GM12891 (cell line): ENCODE data around the gene DRC3.

Experiments used
- DNase-seq: peaks from one replicate; pipeline ENCODE4 v3.0.0; 2011; ENCODE audit warnings: low spot score; ENCODE audit not compliant: insufficient read length
- FAIRE-seq: peaks from 2 replicates; lab custom pipeline; 2011; peaks lifted over from hg19 to GRCh38; lab: Jason Lieb, UNC
- PAX5 ChIP-seq: IDR thresholded peaks from 2 replicates; pipeline ENCODE4 v1.6.1; 2011; ENCODE audit warnings: low read length, moderate library complexity, mild to moderate bottlenecking; ENCODE audit not compliant: insufficient read depth, severe bottlenecking
- POLR2A ChIP-seq: IDR thresholded peaks from 2 replicates; pipeline ENCODE4 v1.6.1; 2011; ENCODE audit warnings: low read depth, low read length, control low read depth
- POLR2AphosphoS5 ChIP-seq: IDR thresholded peaks from 2 replicates; pipeline ENCODE4 v1.6.1; 2011; ENCODE audit warnings: low read depth, low read length, control low read depth
- POU2F2 ChIP-seq: IDR thresholded peaks from 2 replicates; pipeline ENCODE4 v1.6.1; 2011; ENCODE audit warnings: low read depth, mild to moderate bottlenecking, control low read depth, low read length, moderate library complexity
- SPI1 ChIP-seq: IDR thresholded peaks from 2 replicates; pipeline ENCODE4 v1.6.1; 2011; ENCODE audit warnings: low read depth, low read length, control low read depth
- TAF1 ChIP-seq: IDR thresholded peaks from 2 replicates; pipeline ENCODE4 v1.6.1; 2011; ENCODE audit warnings: low read depth, low read length, control low read depth

The DRC3 gene

DNA sequence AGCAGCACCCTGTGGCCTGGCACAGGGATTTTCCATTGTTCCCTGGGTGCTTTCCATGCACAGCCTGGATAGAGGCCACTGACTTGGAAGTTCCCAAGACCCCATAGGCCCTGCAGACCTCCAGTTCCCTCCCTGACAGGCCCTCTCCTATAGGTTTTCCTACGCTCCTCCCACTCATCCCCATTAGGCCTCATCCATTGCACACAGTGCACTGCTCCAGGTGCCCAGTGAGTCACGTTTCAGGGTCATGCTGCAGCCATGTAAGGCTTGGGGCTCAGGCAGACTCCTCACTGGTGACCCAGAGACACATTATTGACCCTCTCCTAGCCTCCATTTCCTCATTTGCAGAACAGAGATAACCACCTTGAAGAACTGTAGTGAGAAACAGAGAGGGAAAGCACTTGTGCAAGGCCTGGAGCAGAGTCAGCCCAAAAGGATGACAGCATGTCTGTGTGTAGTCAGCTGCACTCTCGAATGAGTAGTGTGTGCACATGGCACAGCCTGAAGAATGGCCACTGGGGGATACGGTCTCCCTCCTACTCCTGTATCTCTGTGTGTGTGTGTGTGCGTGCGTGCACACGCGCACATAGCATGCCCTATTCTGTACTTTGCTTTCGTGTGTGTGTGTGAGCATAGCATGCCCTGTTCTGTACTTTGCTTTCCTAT lies 26.8 kb downstream of the DRC3 start:
- no peak for DNase-seq
- no peak for TF ChIP-seq POLR2A
- no peak for TF ChIP-seq SPI1
- TF ChIP-seq PAX5, result no peak
- TF ChIP-seq POU2F2, result no peak
- no peak for TF ChIP-seq POLR2AphosphoS5
- FAIRE-seq, result no peak

DNA sequence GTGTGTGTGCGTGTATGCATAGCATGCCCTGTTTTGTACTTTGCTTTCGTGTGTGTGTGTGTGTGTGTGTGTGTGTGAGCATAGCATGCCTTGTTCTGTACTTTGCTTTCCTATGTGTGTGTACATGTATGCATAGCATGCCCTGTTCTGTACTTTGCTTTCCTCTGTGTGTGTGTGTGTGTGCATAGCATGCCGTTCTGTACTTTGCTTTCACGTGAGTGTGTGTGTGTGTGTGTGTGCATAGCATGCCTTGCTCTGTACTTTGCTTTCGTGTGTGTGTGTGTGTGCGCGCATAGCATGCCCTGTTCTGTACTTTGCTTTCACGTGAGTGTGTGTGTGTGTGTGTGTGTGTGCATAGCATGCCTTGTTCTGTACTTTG lies 27.4 kb downstream of the DRC3 start:
- no peak for FAIRE-seq
- no peak for DNase-seq
- TF ChIP-seq POU2F2 (no peak), POLR2AphosphoS5 (no peak), SPI1 (no peak), TAF1 (no peak), POLR2A (no peak)

DNA sequence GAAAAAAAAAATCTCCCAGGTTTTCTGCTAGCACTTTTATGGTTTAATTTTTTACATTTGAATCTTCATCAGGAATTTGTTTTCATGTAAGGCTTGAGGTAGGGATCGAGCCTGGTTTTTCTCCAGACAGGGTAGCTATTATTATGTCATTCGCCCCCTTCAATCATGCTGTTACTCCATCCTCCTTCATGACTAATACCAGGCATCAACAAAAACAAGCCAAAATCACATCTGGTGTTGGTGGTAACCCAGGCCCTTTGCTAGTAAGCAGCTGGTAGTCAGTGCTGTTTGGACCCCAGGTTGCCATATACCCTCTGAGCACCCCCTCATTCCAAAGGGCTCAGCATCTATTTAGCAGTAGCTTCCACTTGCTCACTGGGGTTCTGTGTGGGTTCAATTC lies 29.5 kb downstream of the DRC3 start:
- FAIRE-seq (no peak), DNase-seq (no peak)
- no peak for TF ChIP-seq POU2F2
- TF ChIP-seq PAX5, result no peak
- TF ChIP-seq SPI1, result no peak
- no peak for TF ChIP-seq POLR2AphosphoS5
- TF ChIP-seq POLR2A, result no peak

DNA sequence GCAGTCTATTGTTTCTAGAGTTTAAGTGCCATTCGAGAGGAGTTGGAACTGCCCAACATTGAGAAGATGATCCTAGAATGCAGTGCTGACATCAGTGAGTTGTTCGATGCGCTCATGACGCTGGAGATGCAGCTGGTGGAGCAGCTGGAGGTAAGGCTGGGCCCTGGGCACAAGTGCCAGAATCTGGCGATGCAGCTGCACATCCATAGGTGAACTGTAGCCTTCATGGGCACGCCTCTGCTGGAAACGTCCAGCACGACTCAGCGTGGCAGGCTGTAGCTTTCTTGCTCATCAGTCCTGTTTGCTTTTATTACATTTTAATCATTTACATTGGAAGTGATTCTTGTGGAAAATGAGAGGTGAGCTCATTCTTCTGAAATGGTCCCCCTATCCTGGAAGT lies 31.7 kb downstream of the DRC3 start:
- DNase-seq (no peak), FAIRE-seq (no peak)
- TF ChIP-seq POLR2AphosphoS5 (no peak), PAX5 (no peak), POU2F2 (no peak), POLR2A (no peak), SPI1 (no peak), TAF1 (no peak)

DNA sequence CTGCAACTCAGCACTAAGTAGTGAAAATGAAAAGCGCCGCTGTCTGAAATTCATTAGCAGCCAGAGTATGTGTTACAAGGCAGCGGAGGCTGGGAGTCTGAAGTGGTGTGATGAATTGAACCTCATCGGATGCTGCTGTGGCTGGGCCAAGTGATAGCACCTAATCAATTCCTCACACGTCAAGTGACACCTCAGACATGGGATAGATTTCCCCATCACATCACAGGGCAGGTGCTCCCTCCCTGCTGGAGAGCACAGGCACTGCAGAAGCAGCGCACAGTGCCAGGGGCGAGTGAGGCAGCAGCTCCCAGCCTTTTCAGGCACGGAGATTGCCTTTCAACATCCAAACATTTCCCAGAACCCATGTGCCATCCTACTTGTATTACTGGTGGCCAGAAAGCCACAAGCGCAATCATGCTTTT lies 32.2 kb downstream of the DRC3 start:
- DNase-seq (no peak), FAIRE-seq (no peak)
- TF ChIP-seq TAF1 (no peak), POLR2A (no peak), SPI1 (no peak), POLR2AphosphoS5 (no peak), PAX5 (no peak)

DNA sequence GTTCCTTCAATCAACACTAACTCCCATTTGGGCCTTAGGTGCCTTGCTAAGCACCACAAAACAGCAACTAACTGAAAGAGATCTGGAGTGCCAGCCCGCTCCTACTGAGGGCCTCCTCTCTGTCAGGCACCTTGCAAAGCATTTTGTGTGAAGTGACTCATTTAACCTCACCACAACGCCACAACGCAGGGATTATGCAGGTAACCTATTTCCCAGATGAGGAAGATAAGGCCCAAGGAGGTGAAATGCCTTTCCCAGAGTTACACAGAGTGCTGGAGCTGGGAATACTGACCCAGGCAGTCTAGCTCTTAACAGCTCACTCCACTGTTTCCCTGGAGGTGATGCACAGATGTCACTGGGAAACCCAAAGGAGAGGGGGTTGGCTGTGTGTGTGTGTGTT lies 32.8 kb downstream of the DRC3 start:
- DNase-seq (no peak), FAIRE-seq (no peak)
- TF ChIP-seq TAF1 (no peak), POLR2AphosphoS5 (no peak), POU2F2 (no peak), POLR2A (no peak), PAX5 (no peak), SPI1 (no peak)

DNA sequence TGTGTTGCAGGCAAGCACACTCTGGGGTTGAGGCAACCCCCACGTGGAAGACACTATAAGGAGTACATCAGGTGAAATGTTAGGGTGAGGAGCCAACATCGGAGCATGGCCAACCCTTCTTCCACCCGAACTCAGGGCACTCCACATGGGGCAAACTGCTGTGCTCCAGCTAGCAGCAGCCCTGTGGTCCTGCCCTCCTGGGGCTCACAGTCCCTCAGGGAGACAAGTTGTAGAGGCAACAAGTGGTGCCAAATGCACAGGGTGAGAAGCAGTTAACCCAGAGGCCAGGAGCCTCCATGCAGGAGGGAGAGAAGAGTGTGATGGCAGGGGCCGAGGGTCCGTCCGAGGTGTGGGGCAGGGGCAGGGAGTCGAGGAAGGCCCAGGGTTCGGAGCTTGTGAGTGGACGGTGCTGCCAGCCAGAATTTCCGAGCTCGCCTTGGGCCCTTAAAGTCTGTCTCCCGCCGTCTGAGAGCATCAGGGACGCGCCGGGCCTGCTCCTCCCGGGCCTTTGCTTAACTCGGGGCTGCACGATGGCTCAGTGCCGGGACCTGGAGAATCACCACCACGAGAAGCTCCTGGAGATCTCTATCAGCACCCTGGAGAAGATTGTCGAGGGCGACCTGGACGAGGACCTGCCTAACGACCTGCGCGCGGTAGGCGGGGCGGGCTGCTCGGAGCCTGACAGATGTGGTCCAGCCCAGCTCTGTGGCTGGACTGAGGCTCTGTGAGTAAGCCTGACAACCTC lies 34.0 kb downstream of the DRC3 start:
- DNase-seq (no peak), FAIRE-seq (no peak)
- TF ChIP-seq PAX5, result no peak
- TF ChIP-seq POLR2A, result no peak
- no peak for TF ChIP-seq TAF1
- TF ChIP-seq SPI1, result no peak
- no peak for TF ChIP-seq POU2F2
- TF ChIP-seq POLR2AphosphoS5, result no peak

DNA sequence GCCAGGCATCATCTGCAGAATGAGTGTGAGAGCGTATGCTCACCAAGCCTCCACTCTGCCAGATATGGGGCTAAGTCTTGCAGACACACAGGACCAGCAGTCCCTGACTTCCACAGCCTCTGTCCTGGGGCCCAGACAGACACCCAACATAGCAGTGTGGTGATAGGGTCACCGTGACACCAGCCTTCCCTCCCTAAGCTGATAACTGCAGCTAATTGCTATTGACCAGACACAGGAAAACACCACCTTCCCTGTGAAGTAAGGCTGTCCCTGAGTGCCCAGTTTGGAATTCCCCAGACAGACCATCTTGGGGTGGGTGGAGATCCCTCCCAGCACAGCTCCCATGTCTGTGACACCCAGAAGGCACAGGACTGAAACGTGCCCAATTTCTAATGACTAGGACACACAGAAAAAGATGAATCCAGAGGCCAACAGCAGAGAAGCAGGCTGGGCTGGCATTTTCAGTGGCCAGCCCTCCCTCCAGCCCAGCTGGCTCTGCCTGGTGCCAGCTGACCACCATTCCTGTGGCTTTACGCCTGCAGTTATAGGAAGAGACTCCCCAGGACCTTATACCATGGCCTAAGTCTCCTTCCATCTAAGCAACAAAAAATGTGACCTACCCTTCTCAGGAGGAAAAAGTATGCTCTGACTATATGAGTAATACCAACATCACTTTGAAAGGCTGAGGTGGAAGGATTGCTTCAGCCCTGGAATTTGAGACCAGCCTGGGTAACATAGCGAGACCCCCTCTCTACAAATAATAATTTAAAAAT lies 36.0 kb downstream of the DRC3 start:
- TF ChIP-seq POU2F2, result no peak
- no peak for TF ChIP-seq SPI1
- TF ChIP-seq POLR2A, result no peak
- TF ChIP-seq PAX5, result no peak
- no peak for TF ChIP-seq TAF1
- no peak for TF ChIP-seq POLR2AphosphoS5
- FAIRE-seq (no peak), DNase-seq (no peak)

DNA sequence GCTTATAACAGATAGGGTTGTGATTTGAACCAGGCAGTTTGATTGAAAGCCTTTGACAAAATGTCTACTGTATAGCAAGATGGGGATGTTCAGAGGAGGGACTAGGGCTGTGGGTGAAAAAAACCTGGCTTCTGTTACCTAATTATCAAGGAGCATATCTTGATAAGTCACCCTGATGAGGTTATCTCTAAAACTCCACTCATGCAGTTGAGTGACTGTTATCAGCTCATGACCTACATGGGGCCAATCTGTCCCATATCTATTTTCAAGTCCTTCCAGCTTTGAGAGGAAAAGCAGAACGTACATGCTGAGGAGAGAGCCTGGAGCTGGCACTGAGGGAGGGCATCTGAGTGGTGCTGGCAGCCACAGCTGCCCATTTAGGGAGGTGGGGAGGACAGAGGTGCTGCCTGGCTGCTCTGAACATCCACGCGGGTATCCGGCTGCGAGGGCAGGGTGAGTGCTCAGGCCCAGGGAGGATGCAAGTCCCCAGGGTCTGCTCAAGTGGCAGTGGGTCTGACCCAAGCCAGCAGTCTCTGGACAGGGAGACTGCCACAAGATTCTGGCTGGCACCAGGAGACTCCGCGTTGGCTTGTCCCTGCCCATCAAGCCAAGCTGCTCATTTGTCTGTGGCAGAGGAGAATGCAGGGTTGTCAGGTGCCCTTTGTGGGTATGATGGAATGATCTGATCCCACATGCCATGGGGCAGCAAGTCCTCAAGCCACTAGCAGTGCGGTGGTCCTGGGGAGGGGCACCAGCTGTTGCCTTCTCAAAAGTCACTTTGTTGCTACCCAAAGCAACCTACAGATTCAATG lies 37.2 kb downstream of the DRC3 start:
- TF ChIP-seq TAF1 (no peak), POU2F2 (no peak), POLR2A (no peak), SPI1 (no peak), PAX5 (no peak), POLR2AphosphoS5 (no peak)
- FAIRE-seq (no peak), DNase-seq (no peak)
